ENCODE measurements around the gene RACK1. TPM values are rescaled to one million over a fixed set of nuclear protein-coding genes. Genes with fewer than 3 reads are reported as not detected.

The RACK1 gene
- polyA plus RNA-seq, 2 of the 4 experiments (the other 2 are of a cell fraction) = 2,590 to 3,139 TPM

GRCh38 chr5:181233088-181233800 is 10.5 kb downstream of the RACK1 start:
- CTCF ChIA-PET = interaction anchor here (1.9 kb wide), 1 partner anchor 8 kb away, joined by 6 read pairs; no protein-coding TSS in a partner anchor

GRCh38 chr5:181232593-181232992 is 11.1 kb downstream of the RACK1 start:
- H3K4me1 ChIP-seq = no peaks in the 10 kb centered on the region
- POLR2A ChIA-PET = interaction anchor here (3.1 kb wide), 1 partner anchor 12 kb away, joined by 14 read pairs; the partner anchor contains the start of gene RACK1
- ATAC-seq (no peak), FAIRE-seq (no peak), DNase-seq (ENCODE audit: low read depth in 1 of 2, low spot score in 1 of 2) (no peak)
- no peak overlapping the region for H3K4me3 ChIP-seq
- CTCF ChIA-PET = interaction anchor here (1.9 kb wide), 1 partner anchor 9 kb away, joined by 6 read pairs; no protein-coding TSS in a partner anchor
- 93% methylated on average over 18 of the region's 18 CpGs for WGBS (ENCODE audit: missing lambda C conversion rate)
- H3K9me3 ChIP-seq = no peaks in the 10 kb centered on the region
- no peak overlapping the region for H3K27ac ChIP-seq
- no peak overlapping the region for H3K4me2 ChIP-seq
- TF ChIP-seq HOXA7 (CRISPR knock-in tag; IDR thresholded peaks at IDR 0.05) = no peak
- TF ChIP-seq ZC3H11A (IDR thresholded peaks at IDR 0.05) = no peak
- TF ChIP-seq GATA3 (IDR thresholded peaks at IDR 0.05; ENCODE audit: borderline replicate concordance) = no peak
- no peak for TF ChIP-seq MAZ (IDR thresholded peaks at IDR 0.05; ENCODE audit: borderline replicate concordance, low read depth, low read length)

More at GRCh38 chr5:181233088-181233800, 10.5 kb downstream of the RACK1 start:
- Histone ChIP-seq H3K27ac (no peak overlapping the region), H3K4me3 (no peak overlapping the region), H3K4me2 (no peak overlapping the region), H3K4me1 (no peaks in the 10 kb centered on the region), H3K9me3 (no peaks in the 10 kb centered on the region)
- ATAC-seq (peak; percentile 2 to 9; a peak in 3 of 6 replicates), FAIRE-seq (no peak), DNase-seq (ENCODE audit: low read depth in 1 of 2, low spot score in 1 of 2) (no peak)
- WGBS (ENCODE audit: missing lambda C conversion rate) = 84% methylated on average over 15 of the region's 16 CpGs
- TF ChIP-seq BHLHE40 (IDR thresholded peaks at IDR 0.05; ENCODE audit: low read depth, low read length) (no peak), RNF2 (IDR thresholded peaks at IDR 0.05; ENCODE audit: borderline replicate concordance, low read depth) (no peak), NFE2L2 (conservative IDR thresholded peaks at IDR 0.05; ENCODE audit: low read length) (no peak), KDM5A (IDR thresholded peaks at IDR 0.05) (no peak), KDM1A (IDR thresholded peaks at IDR 0.05; ENCODE audit: low read depth) (no peak), CHD2 (IDR thresholded peaks at IDR 0.05; ENCODE audit: low read length, partially characterized antibody) (no peak), JUNB (IDR thresholded peaks at IDR 0.05) (no peak), HES2 (IDR thresholded peaks at IDR 0.05) (no peak), ZSCAN20 (CRISPR knock-in tag; IDR thresholded peaks at IDR 0.05) (no peak), CEBPB (IDR thresholded peaks at IDR 0.05) (no peak), FOXS1 (CRISPR knock-in tag; IDR thresholded peaks at IDR 0.05) (no peak), ESRRA (IDR thresholded peaks at IDR 0.05; ENCODE audit: borderline replicate concordance, low read length) (no peak), RCOR1 (IDR thresholded peaks at IDR 0.05; ENCODE audit: low read depth, low read length) (no peak), RFX5 (IDR thresholded peaks at IDR 0.05) (no peak), EHF (CRISPR knock-in tag; IDR thresholded peaks at IDR 0.05) (no peak), MAFK (IDR thresholded peaks at IDR 0.05; ENCODE audit: partially characterized antibody) (no peak), ZNF302 (CRISPR knock-in tag; IDR thresholded peaks at IDR 0.05) (no peak), EHMT2 (IDR thresholded peaks at IDR 0.05; ENCODE audit: low read depth) (no peak)
- POLR2A ChIA-PET = interaction anchor here (3.1 to 4.2 kb wide), 2 partner anchors 11 kb away, joined by 14 to 25 read pairs; partner anchors contain the start of genes RACK1 and TRIM41

DNA sequence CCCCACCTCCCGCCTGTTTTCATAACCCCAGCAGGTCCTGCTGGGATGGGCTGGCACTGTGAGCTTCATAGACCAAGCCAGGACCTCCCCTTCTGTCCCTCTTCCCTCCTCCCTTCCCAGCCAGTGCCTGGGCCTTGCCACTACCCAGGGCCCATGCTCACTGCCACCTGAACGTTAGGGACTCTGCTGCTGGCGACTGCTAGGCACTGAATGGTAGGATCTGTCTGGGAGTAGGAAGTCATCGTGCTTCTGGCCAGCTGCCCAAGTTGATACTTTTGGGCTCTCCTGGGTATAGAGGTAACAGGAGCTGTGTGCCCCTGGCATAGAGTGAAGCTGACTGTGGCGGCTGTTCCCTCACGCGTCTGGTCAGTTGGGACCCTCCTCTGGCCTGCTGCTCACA is 12.3 kb downstream of the RACK1 start:
- ChIA-PET POLR2A (no interaction called here), CTCF (no interaction called here)
- Histone ChIP-seq H3K27ac (no peak overlapping the region), H3K4me1 (no peaks in the 10 kb centered on the region), H3K4me3 (no peak overlapping the region), H3K4me2 (no peak overlapping the region), H3K9me3 (no peaks in the 10 kb centered on the region)
- TF ChIP-seq RAD21 (conservative IDR thresholded peaks at IDR 0.05 in 1 of 2, IDR thresholded peaks at IDR 0.05 in 1 of 2) = no peak
- TF ChIP-seq ZNF302 (CRISPR knock-in tag; IDR thresholded peaks at IDR 0.05) = no peak
- TF ChIP-seq HES2 (IDR thresholded peaks at IDR 0.05) = no peak
- TF ChIP-seq CHD2 (IDR thresholded peaks at IDR 0.05; ENCODE audit: low read length, partially characterized antibody) = no peak
- TF ChIP-seq CEBPB (IDR thresholded peaks at IDR 0.05) = no peak
- TF ChIP-seq TFCP2L1 (CRISPR knock-in tag; IDR thresholded peaks at IDR 0.05) = no peak
- TF ChIP-seq TP53 (CRISPR knock-in tag; IDR thresholded peaks at IDR 0.05) = no peak
- TF ChIP-seq FOSL2 (IDR thresholded peaks at IDR 0.05) = no peak
- TF ChIP-seq FOSL2 (CRISPR knock-in tag; IDR thresholded peaks at IDR 0.05) = no peak
- no peak for TF ChIP-seq USF2 (IDR thresholded peaks at IDR 0.05)
- TF ChIP-seq RARB (CRISPR knock-in tag; IDR thresholded peaks at IDR 0.05) = no peak
- DNase-seq (ENCODE audit: low read depth in 1 of 2, low spot score in 1 of 2) = no peak
- 72% methylated on average over 1 of the region's 7 CpGs for WGBS (ENCODE audit: missing lambda C conversion rate)
- peak in 1 of 2 experiments; percentile 7; a peak in 3 of 6 replicates for ATAC-seq
- FAIRE-seq = no peak

Data from A549 (cell line).